Ishikawa (cell line): ENCODE data around the gene QDPR.
A peak's percentile ranks its signal among the peaks of the same experiment; 100 is the strongest.

Source experiments
- CEBPB ChIP-seq: IDR thresholded peaks from 2 replicates; pipeline ENCODE4 v1.6.1; 2012
- CREB1 ChIP-seq: IDR thresholded peaks from 2 replicates; pipeline ENCODE4 v1.6.1; 2012; ENCODE audit warnings: low read depth
- EGR1 ChIP-seq: IDR thresholded peaks from 2 replicates; pipeline ENCODE4 v1.6.1; 2012
- EP300 ChIP-seq: IDR thresholded peaks from 2 replicates; pipeline ENCODE4 v1.6.1; 2012; ENCODE audit warnings: borderline replicate concordance
- FOXM1 ChIP-seq: IDR thresholded peaks from 2 replicates; pipeline ENCODE4 v1.6.1; 2012; ENCODE audit warnings: low read depth, borderline replicate concordance
- NFIC ChIP-seq: IDR thresholded peaks from 2 replicates; pipeline ENCODE4 v1.6.1; 2012
- RAD21 ChIP-seq: IDR thresholded peaks from 2 replicates; pipeline ENCODE4 v1.6.1; 2012; ENCODE audit warnings: low read depth
- TAF1 ChIP-seq: IDR thresholded peaks from 2 replicates; pipeline ENCODE4 v1.6.1; 2012; ENCODE audit warnings: low read depth, mild to moderate bottlenecking
- TCF12 ChIP-seq: IDR thresholded peaks from 2 replicates; pipeline ENCODE4 v1.6.1; 2012; ENCODE audit warnings: low read depth
- TEAD4 ChIP-seq: IDR thresholded peaks from 2 replicates; pipeline ENCODE4 v1.6.1; 2012
- YY1 ChIP-seq: IDR thresholded peaks from 2 replicates; pipeline ENCODE4 v1.6.1; 2012; ENCODE audit warnings: low read depth
- ZBTB7A ChIP-seq: IDR thresholded peaks from 2 replicates; pipeline ENCODE4 v1.6.1; 2012; ENCODE audit warnings: low read depth
- TF ChIP-seq, protein P1 (sequence below): IDR thresholded peaks from 2 replicates; pipeline ENCODE4 v1.6.1; 2012; ENCODE audit warnings: low read depth, mild to moderate bottlenecking
- TF ChIP-seq, protein P2 (sequence below): IDR thresholded peaks from 2 replicates; pipeline ENCODE4 v1.6.1; 2012
- TF ChIP-seq, protein P3 (sequence below): IDR thresholded peaks from 2 replicates; pipeline ENCODE4 v1.6.1; 2012

The QDPR gene

DNA sequence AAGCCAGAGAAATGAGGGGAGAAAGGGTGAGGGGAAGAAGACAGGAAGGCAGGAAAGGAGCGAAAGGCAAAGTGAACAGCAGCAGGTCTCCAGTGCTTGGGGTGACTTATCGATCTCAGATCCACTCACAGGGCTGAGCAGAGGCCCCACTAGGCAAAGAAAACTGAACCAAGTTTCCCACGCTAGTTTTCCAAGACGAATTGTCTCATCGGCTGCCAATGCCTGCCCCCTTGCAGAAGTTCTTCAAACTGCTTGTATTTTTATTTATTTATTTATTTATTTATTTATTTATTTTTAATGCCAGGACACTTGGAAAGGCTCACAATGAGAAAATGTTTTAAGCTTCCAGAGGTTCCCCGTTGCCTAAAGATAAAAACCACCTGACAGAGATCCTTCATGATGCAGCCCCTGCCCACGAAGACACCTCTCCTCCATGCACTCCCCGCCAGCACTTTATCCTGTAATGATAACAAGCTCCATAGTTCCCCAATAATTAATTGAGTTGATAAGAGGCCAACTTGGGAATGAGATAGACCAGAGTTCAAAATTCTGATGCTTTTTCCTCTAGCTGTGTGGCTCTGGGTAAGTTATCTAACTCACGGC is 43.2 kb downstream of the QDPR start:
- peak; percentile 42 for TF ChIP-seq RAD21
- TF ChIP-seq TAF1, result no peak

DNA sequence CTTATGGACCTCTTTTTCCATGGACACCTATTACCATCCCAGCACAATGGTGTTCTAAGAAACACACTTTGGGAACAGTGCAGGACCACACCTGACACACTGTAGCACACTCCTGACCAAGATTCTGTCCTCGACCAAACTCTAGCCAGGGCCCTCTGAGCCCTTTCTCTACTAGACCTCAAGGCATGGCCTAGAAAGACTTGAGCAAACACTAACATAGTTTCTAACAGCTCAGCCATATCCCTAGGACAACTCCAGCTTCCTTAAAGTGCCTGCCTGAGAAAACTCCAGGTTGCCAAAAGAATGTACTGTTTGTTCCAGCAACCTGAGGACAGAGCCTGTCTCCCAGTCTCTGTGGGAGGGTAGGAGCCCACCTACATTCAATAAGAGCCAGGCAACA is 48.3 kb downstream of the QDPR start:
- TF ChIP-seq NFIC (no peak), CEBPB (no peak), YY1 (no peak), ZBTB7A (no peak), FOXM1 (no peak)

DNA sequence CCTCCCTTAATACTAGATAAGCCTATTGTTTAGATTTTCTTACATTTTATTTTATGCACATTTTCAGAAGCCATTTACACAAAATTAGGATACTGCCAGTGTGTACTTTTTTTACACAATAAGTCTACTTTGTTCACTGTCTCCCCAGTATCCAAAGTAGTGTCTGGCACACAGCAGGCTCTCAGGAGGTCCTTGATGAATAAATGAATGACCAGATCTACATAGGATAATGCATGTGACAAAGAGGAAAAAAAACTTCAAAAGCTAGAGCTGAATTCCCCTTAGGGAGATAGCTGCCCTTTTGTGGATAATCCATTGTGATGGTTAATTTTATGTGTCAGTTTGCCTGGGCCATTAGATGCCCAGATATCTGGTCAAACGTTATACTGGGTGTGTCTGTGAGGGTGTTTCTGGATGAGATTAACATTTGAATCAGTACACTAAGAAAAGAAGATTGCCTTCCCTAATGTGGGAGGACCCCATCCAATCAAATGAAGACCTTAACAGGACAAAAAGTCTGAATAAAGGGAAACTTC is 61.6 kb downstream of the QDPR start:
- TF ChIP-seq, protein P1, sequence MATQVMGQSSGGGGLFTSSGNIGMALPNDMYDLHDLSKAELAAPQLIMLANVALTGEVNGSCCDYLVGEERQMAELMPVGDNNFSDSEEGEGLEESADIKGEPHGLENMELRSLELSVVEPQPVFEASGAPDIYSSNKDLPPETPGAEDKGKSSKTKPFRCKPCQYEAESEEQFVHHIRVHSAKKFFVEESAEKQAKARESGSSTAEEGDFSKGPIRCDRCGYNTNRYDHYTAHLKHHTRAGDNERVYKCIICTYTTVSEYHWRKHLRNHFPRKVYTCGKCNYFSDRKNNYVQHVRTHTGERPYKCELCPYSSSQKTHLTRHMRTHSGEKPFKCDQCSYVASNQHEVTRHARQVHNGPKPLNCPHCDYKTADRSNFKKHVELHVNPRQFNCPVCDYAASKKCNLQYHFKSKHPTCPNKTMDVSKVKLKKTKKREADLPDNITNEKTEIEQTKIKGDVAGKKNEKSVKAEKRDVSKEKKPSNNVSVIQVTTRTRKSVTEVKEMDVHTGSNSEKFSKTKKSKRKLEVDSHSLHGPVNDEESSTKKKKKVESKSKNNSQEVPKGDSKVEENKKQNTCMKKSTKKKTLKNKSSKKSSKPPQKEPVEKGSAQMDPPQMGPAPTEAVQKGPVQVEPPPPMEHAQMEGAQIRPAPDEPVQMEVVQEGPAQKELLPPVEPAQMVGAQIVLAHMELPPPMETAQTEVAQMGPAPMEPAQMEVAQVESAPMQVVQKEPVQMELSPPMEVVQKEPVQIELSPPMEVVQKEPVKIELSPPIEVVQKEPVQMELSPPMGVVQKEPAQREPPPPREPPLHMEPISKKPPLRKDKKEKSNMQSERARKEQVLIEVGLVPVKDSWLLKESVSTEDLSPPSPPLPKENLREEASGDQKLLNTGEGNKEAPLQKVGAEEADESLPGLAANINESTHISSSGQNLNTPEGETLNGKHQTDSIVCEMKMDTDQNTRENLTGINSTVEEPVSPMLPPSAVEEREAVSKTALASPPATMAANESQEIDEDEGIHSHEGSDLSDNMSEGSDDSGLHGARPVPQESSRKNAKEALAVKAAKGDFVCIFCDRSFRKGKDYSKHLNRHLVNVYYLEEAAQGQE, result no peak
- TF ChIP-seq YY1 (no peak), EP300 (no peak), TEAD4 (no peak), NFIC (no peak), EGR1 (no peak), FOXM1 (no peak), TCF12 (no peak), RAD21 (no peak), ZBTB7A (no peak), CREB1 (no peak), CEBPB (no peak), TAF1 (no peak)
- TF ChIP-seq, protein P2, sequence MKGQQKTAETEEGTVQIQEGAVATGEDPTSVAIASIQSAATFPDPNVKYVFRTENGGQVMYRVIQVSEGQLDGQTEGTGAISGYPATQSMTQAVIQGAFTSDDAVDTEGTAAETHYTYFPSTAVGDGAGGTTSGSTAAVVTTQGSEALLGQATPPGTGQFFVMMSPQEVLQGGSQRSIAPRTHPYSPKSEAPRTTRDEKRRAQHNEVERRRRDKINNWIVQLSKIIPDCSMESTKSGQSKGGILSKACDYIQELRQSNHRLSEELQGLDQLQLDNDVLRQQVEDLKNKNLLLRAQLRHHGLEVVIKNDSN, result no peak
- TF ChIP-seq, protein P3, sequence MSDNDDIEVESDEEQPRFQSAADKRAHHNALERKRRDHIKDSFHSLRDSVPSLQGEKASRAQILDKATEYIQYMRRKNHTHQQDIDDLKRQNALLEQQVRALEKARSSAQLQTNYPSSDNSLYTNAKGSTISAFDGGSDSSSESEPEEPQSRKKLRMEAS, result no peak

DNA sequence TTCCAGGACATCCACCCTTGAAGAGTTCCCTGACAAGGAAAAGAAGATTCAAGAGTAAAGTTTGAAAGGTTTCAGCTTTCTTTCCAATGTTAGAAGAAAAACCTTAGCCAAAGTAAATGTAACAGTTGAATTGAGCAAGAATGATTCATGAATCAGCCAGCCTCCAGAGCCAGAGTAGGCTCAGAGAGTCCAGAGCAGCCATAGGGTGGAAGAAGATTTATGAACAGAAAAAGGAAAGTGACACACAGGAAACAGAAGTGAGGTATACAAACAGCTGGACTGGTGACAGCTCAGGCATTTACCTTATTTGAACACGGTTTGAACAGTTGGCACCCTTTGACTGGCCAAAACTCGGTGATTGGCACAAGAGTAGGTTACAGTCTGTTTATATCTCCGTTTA is 63.2 kb downstream of the QDPR start:
- TF ChIP-seq EGR1, result no peak
- no peak for TF ChIP-seq CEBPB
- TF ChIP-seq, protein P1, result no peak
- TF ChIP-seq TCF12, result no peak
- TF ChIP-seq TEAD4, result no peak
- TF ChIP-seq ZBTB7A, result no peak
- no peak for TF ChIP-seq YY1
- TF ChIP-seq FOXM1, result no peak
- TF ChIP-seq, protein P2, result no peak
- TF ChIP-seq CREB1, result no peak
- TF ChIP-seq, protein P3, result no peak
- TF ChIP-seq RAD21, result no peak
- TF ChIP-seq TAF1, result no peak

DNA sequence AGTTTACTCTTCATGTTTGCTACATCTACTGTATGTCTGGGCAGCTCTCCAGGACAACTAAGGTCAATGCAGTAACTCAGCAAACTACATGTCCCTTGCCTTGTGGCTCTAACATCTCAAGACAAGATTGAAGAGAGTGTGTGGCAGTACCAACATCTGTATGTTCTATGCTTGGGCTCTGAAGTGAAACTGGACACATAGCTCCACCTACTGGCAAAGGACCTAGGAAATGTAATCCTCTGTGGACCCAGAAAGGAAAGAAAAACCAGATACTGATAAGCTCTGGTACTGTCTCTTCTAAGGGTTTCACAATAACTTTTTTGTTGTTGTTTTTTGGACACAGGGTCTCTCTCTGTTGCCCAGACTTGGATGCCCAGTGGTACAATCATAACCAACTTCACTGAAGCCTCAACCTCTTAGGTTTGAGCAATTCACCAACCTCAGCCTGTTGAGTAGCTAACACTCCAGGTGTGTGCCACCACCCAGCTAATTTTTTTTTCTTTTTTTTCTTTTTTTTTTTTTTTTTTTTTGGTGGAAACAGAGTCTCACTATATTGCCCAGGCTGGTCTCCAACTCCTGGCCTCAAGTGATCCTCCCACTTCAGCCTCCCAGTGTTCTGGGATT is 64.1 kb downstream of the QDPR start:
- TF ChIP-seq RAD21 (peak; percentile 80), ZBTB7A (no peak)

DNA sequence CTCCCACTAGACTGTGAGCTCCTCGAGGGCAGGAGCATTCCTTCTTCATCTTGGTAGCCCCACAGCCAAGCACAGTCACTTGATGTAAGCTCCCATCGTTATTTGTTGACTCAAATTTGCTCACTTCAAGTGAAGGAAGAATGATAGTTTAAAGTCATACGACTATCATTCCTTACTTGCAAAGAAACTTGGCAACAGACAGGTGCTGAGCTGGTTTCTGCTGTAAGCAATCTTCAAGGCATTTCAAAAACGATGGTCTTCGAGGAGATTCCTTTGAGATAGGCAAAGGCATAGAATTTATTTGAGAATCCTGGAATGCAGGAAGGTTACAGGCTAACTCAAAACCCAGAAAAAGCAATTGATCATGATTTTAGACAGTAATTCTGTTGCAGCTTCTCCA is 64.8 kb downstream of the QDPR start:
- TF ChIP-seq TEAD4, result no peak
- TF ChIP-seq FOXM1, result no peak
- TF ChIP-seq YY1, result no peak
- no peak for TF ChIP-seq TAF1
- TF ChIP-seq CEBPB, result no peak
- no peak for TF ChIP-seq EP300
- no peak for TF ChIP-seq ZBTB7A
- TF ChIP-seq RAD21, result no peak
- no peak for TF ChIP-seq EGR1
- no peak for TF ChIP-seq CREB1
- TF ChIP-seq, protein P2, result no peak
- TF ChIP-seq, protein P3, result no peak
- TF ChIP-seq, protein P1, result no peak
- TF ChIP-seq TCF12, result no peak
- no peak for TF ChIP-seq NFIC
